Endodermal cell (in vitro differentiated cells): ENCODE results near the gene DHX32. TPM values are rescaled to one million over a fixed set of nuclear protein-coding genes. Genes with fewer than 3 reads are reported as not detected.

Source experiments
- DNase-seq: peaks from one replicate; pipeline ENCODE4 v3.0.0-alpha.2; 2017
- H3K27ac ChIP-seq: 2 replicates; pipeline ENCODE4 v1.5.1; 2013; ENCODE audit warnings: mild to moderate bottlenecking, low read depth, low read length, moderate library complexity
- H3K27me3 ChIP-seq: 2 replicates; pipeline ENCODE4 v1.6.1; 2013; ENCODE audit warnings: mild to moderate bottlenecking, low read length, moderate library complexity; ENCODE audit not compliant: insufficient read depth, control insufficient read depth, poor library complexity, severe bottlenecking
- H3K36me3 ChIP-seq: 2 replicates; pipeline ENCODE4 v1.7.0; 2013; ENCODE audit warnings: mild to moderate bottlenecking, low read length, moderate library complexity; ENCODE audit not compliant: control insufficient read depth, insufficient read depth
- H3K4me1 ChIP-seq: one replicate; pipeline ENCODE4 v1.7.0; 2013; ENCODE audit warnings: low read length; ENCODE audit not compliant: control insufficient read depth, insufficient read depth
- H3K4me3 ChIP-seq: 2 replicates; pipeline ENCODE4 v1.5.1; 2013; ENCODE audit warnings: mild to moderate bottlenecking, low read length, moderate library complexity
- H3K9ac ChIP-seq: 2 replicates; pipeline ENCODE4 v1.6.1; 2013; ENCODE audit warnings: mild to moderate bottlenecking, low read length, moderate library complexity; ENCODE audit not compliant: poor library complexity, severe bottlenecking; ENCODE audit errors: extremely low read depth
- H3K9me3 ChIP-seq: 2 replicates; pipeline ENCODE4 v1.6.1; 2013; ENCODE audit warnings: mild to moderate bottlenecking, low read length, moderate library complexity; ENCODE audit not compliant: control insufficient read depth
- H3K27ac Mint-ChIP-seq: 2 replicates; pipeline ENCODE4 v1.8.0; 2020; ENCODE audit warnings: mixed read lengths
- H3K27me3 Mint-ChIP-seq: 2 replicates; pipeline ENCODE4 v1.8.0; 2021; ENCODE audit warnings: mild to moderate bottlenecking, mixed read lengths; ENCODE audit not compliant: insufficient read depth
- H3K36me3 Mint-ChIP-seq: 2 replicates; pipeline ENCODE4 v1.8.0; 2020; ENCODE audit warnings: low read depth, mixed read lengths
- H3K4me1 Mint-ChIP-seq: 2 replicates; pipeline ENCODE4 v1.8.0; 2020; ENCODE audit warnings: mixed read lengths
- H3K4me3 Mint-ChIP-seq: 2 replicates; pipeline ENCODE4 v1.8.0; 2020; ENCODE audit warnings: mild to moderate bottlenecking, moderate library complexity, mixed read lengths
- H3K9me3 Mint-ChIP-seq: 2 replicates; pipeline ENCODE4 v1.8.0; 2020; ENCODE audit warnings: mild to moderate bottlenecking, mixed read lengths
- WGBS, 2 experiments: methylation state at CpG; one replicate each; pipeline versions ENCODE4 v1.1.5 to v1.1.7; 2013; ENCODE audit warnings: missing lambda C conversion rate in 2 of 2, mixed read lengths in 1 of 2; ENCODE audit not compliant: insufficient coverage in 1 of 2, insufficient read length in 1 of 2; 5-methylcytosine and 5-hydroxymethylcytosine counted together
- total RNA-seq, 2 donors: library from RNA; stranded (reverse); fragmentation: NEBNext Ultra II Directional in 1 of 2; extraction: Animal tissue kit (Norgen Biotek cat#: 25700) in 1 of 2; gene quantifications; 2 replicates in 1 of 2; 3 replicates in 1 of 2; pipeline ENCODE4 v1.2.1, GENCODE V29; 2021
- TF ChIP-seq, protein P1 (sequence below): fragments of 200-600 bp; sonication (generic); conservative IDR thresholded peaks from 2 replicates; pipeline ENCODE4 v1.5.0; 2021; ENCODE audit warnings: antibody characterized with exemption, mild to moderate bottlenecking

The DHX32 gene
- total RNA-seq, 2 donors from 2014 or later, result 25.4 to 38.1 TPM

DNA sequence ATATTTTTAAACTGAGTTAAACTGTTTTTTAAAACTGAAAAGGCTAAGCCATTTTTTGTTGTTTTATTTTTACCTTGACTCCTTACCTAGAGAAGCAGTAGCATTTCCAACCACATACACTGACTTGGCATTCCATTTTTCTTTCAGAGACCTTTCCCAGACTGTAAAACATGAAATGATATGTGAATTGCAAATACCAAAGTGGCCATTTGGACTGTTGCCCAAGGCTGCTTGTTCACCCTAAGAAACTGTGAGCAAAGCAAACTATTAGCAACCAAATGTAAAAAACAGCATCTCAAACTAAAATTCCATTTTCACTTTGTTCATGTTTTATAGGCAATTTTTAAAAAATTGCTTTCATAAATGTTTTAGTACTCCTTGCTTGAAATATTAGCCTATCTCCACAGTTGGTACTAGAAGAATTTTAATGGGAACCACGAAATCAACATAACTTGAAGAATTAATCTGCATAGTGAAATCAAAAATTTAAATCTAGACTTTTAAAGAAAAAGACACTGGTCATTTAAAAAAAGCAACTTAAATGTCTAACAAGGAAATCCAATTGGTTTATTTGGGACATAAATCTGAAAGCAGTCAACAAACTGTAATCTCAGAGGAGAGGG lies 68.9 kb downstream of the DHX32 start:
- TF ChIP-seq, protein P1, sequence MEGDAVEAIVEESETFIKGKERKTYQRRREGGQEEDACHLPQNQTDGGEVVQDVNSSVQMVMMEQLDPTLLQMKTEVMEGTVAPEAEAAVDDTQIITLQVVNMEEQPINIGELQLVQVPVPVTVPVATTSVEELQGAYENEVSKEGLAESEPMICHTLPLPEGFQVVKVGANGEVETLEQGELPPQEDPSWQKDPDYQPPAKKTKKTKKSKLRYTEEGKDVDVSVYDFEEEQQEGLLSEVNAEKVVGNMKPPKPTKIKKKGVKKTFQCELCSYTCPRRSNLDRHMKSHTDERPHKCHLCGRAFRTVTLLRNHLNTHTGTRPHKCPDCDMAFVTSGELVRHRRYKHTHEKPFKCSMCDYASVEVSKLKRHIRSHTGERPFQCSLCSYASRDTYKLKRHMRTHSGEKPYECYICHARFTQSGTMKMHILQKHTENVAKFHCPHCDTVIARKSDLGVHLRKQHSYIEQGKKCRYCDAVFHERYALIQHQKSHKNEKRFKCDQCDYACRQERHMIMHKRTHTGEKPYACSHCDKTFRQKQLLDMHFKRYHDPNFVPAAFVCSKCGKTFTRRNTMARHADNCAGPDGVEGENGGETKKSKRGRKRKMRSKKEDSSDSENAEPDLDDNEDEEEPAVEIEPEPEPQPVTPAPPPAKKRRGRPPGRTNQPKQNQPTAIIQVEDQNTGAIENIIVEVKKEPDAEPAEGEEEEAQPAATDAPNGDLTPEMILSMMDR, result no peak
- WGBS, 2 experiments, result 58% methylated on average over 1 of the region's 1 CpG; no CpG with 5 or more reads in 1 of the 2 experiments
- Histone ChIP-seq H3K4me3 (no peak overlapping the region), H3K9ac (no peak overlapping the region), H3K9me3 (no peaks in the 10 kb centered on the region), H3K36me3 (peaks cover 50% of the 10 kb centered on the region), H3K27ac (no peak overlapping the region), H3K27me3 (no peaks in the 10 kb centered on the region), H3K4me1 (no peaks in the 10 kb centered on the region)
- H3K27ac Mint-ChIP-seq, result no peak overlapping the region
- no peak for DNase-seq
- H3K9me3 Mint-ChIP-seq, result no peaks in the 10 kb centered on the region
- no peaks in the 10 kb centered on the region for H3K27me3 Mint-ChIP-seq
- H3K4me1 Mint-ChIP-seq, result no peaks in the 10 kb centered on the region
- H3K36me3 Mint-ChIP-seq, result peaks cover 50% of the 10 kb centered on the region
- H3K4me3 Mint-ChIP-seq, result no peak overlapping the region

DNA sequence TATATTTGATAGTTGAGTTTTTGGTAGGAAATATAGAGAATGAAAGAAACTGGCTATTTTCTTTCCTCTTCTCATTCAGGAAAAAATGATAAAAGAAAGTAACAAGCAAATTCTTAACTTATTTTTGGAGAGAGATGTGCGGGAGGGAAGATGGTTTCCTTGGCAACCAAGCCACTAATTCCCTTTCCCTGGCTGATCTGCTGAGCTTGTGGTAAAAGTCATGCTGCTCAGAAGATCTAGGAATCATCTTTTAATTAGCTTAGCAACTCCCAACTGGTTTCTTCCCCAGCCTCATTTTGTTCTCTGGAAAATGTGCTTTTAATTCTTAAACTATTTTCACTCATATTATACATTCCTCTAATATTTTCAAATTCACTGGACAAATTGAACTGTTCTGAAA lies 69.8 kb downstream of the DHX32 start:
- 80 to 95% methylated on average over 1 of the region's 1 CpG for WGBS, 2 experiments
- Histone ChIP-seq H3K9me3 (no peaks in the 10 kb centered on the region), H3K9ac (no peak overlapping the region), H3K4me1 (peaks cover 4% of the 10 kb centered on the region), H3K4me3 (no peak overlapping the region), H3K27me3 (no peaks in the 10 kb centered on the region), H3K27ac (no peak overlapping the region), H3K36me3 (peaks cover 54% of the 10 kb centered on the region)
- no peak for DNase-seq
- TF ChIP-seq, protein P1, result no peak
- H3K27me3 Mint-ChIP-seq, result no peaks in the 10 kb centered on the region
- no peak overlapping the region for H3K4me3 Mint-ChIP-seq
- H3K9me3 Mint-ChIP-seq, result no peaks in the 10 kb centered on the region
- H3K27ac Mint-ChIP-seq, result no peak overlapping the region
- H3K36me3 Mint-ChIP-seq, result peaks cover 55% of the 10 kb centered on the region
- peaks cover 3% of the 10 kb centered on the region for H3K4me1 Mint-ChIP-seq

DNA sequence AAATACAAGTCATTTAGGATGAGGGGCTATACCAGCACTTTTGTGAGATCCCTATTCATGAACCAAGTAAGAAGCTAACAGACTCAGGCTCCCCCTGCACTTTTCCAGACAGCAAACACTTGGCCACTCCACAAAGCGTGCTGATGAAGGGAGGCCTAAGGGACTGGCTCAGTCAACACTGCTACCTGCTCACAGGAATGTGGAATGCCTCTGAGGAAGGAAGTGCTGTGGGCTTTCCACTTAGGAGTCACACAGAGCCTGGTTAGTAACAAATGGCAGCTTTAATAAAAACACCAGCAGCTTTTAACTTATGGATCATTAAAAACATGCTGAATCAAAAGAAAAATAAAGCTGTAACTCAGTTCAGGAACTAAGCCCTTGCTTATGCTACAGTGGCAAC lies 73.0 kb downstream of the DHX32 start:
- no peak for DNase-seq
- no peaks in the 10 kb centered on the region for H3K9me3 ChIP-seq
- peaks cover 5% of the 10 kb centered on the region for H3K4me1 Mint-ChIP-seq
- no peak overlapping the region for H3K9ac ChIP-seq
- WGBS, 2 experiments, result 89 to 100% methylated on average over 1 of the region's 1 CpG
- no peaks in the 10 kb centered on the region for H3K27me3 Mint-ChIP-seq
- H3K4me1 ChIP-seq, result peaks cover 5% of the 10 kb centered on the region
- no peaks in the 10 kb centered on the region for H3K27me3 ChIP-seq
- TF ChIP-seq, protein P1, result no peak
- H3K36me3 ChIP-seq, result peaks cover 61% of the 10 kb centered on the region
- no peak overlapping the region for H3K27ac ChIP-seq
- no peak overlapping the region for H3K4me3 Mint-ChIP-seq
- H3K4me3 ChIP-seq, result no peak overlapping the region
- H3K36me3 Mint-ChIP-seq, result peaks cover 44% of the 10 kb centered on the region
- H3K9me3 Mint-ChIP-seq, result no peaks in the 10 kb centered on the region
- no peak overlapping the region for H3K27ac Mint-ChIP-seq
